SK-N-SH (cell line): ENCODE results near the gene APOLD1. TPM values are rescaled to one million over a fixed set of nuclear protein-coding genes. Genes with fewer than 3 reads are reported as not detected.

Source experiments
- CTCF ChIA-PET: fragments of 300-600, 350-600 bp; formaldehyde crosslinking; extraction: SDS; loops from one replicate; lab custom pipeline; 2021; lab: Yijun Ruan, JAX
- POLR2A ChIA-PET: fragments of 350-600 bp; sonication (Branson Sonifier 250); formaldehyde crosslinking; extraction: SDS; loops from one replicate; lab custom pipeline; 2020; ENCODE audit warnings: antibody characterized with exemption, inconsistent platforms; lab: Yijun Ruan, JAX
- DNase-seq: peaks from one replicate; pipeline ENCODE4 v3.0.0; 2012
- H2AFZ ChIP-seq: fragments of 200-600 bp; sonication (generic); 2 replicates; pipeline ENCODE4 v1.8.1; 2016; ENCODE audit warnings: antibody characterized with exemption, mild to moderate bottlenecking, low read depth
- H3F3A ChIP-seq: fragments of 200-600 bp; sonication (generic); replicated peaks from 2 replicates; pipeline ENCODE3; 2016; ENCODE audit warnings: antibody characterized with exemption, mild to moderate bottlenecking; ENCODE audit not compliant: insufficient read depth
- H3K27ac ChIP-seq, 2 experiments: fragments of 200-500 bp in 1 of 2; fragments of 200-600 bp in 1 of 2; sonication (Bioruptor generic) in 1 of 2; sonication (generic), shearing (Covaris generic) in 1 of 2; 2 replicates each; pipeline versions ENCODE4 v1.5.1 to v1.6.1; 2014 to 2016; ENCODE audit warnings: low read depth in 2 of 2, inconsistent platforms in 1 of 2, low read length in 1 of 2, mild to moderate bottlenecking in 1 of 2, mixed read lengths in 1 of 2
- H3K27me3 ChIP-seq: fragments of 200-600 bp; sonication (generic), shearing (Covaris generic); 2 replicates; pipeline ENCODE4 v1.6.1; 2016; ENCODE audit warnings: mixed run types; ENCODE audit not compliant: insufficient read depth
- H3K36me3 ChIP-seq, 2 experiments: fragments of 200-500 bp in 1 of 2; fragments of 200-600 bp in 1 of 2; sonication (Bioruptor generic) in 1 of 2; sonication (generic) in 1 of 2; replicated peaks in 1 of 2; 2 replicates each; pipeline versions ENCODE3 to v1.5.1; 2014 to 2016; ENCODE audit warnings: low read length in 1 of 2, mild to moderate bottlenecking in 1 of 2; ENCODE audit not compliant: insufficient read depth in 2 of 2, control insufficient read depth in 1 of 2
- H3K4me1 ChIP-seq, 2 experiments: fragments of 200-500 bp in 1 of 2; fragments of 200-600 bp in 1 of 2; sonication (Bioruptor generic) in 1 of 2; sonication (generic), shearing (Covaris generic) in 1 of 2; 2 replicates each; pipeline versions ENCODE4 v1.5.1 to v1.6.1; 2014 to 2016; ENCODE audit warnings: low read depth in 1 of 2, low read length in 1 of 2, mixed run types in 1 of 2; ENCODE audit not compliant: insufficient read depth in 2 of 2, control insufficient read depth in 1 of 2
- H3K4me2 ChIP-seq: fragments of 200-600 bp; sonication (generic), shearing (Covaris generic); 2 replicates; pipeline ENCODE4 v1.6.1; 2017; ENCODE audit warnings: mixed run types
- H3K4me3 ChIP-seq, 2 experiments: fragments of 200-500 bp in 1 of 2; fragments of 200-600 bp in 1 of 2; sonication (Bioruptor generic) in 1 of 2; sonication (generic), shearing (Covaris generic) in 1 of 2; 2 replicates each; pipeline versions ENCODE4 v1.5.1 to v1.8.1; 2014 to 2016; ENCODE audit warnings: low read depth in 2 of 2, inconsistent platforms in 1 of 2, low read length in 1 of 2, mild to moderate bottlenecking in 1 of 2, mixed read lengths in 1 of 2, moderate library complexity in 1 of 2
- H3K79me2 ChIP-seq: fragments of 200-600 bp; sonication (generic); 2 replicates; pipeline ENCODE4 v1.8.1; 2017; ENCODE audit warnings: mild to moderate bottlenecking; ENCODE audit not compliant: insufficient read depth
- H3K9ac ChIP-seq: fragments of 200-600 bp; sonication (generic); 2 replicates; pipeline ENCODE4 v1.6.1; 2017; ENCODE audit warnings: mixed run types
- H3K9me2 ChIP-seq: fragments of 200-600 bp; sonication (generic); 2 replicates; pipeline ENCODE4 v1.6.1; 2017; ENCODE audit warnings: mixed run types
- H3K9me3 ChIP-seq: fragments of 200-600 bp; sonication (generic); 2 replicates; pipeline ENCODE4 v1.6.1; 2017; ENCODE audit warnings: mixed run types, mild to moderate bottlenecking, moderate library complexity
- H4K20me1 ChIP-seq: fragments of 200-600 bp; sonication (generic); 2 replicates; pipeline ENCODE4 v1.6.1; 2017; ENCODE audit warnings: mild to moderate bottlenecking, mixed run types; ENCODE audit not compliant: insufficient read depth
- CHD2 ChIP-seq: fragments of 150-350 bp; IDR thresholded peaks from 2 replicates; pipeline ENCODE4 v1.6.1; 2018; ENCODE audit warnings: low read length; ENCODE audit not compliant: partially characterized antibody
- ELF1 ChIP-seq: IDR thresholded peaks from 2 replicates; pipeline ENCODE4 v1.4.0; 2012
- EP300 ChIP-seq, 2 experiments: IDR thresholded peaks; 2 replicates each; pipeline versions ENCODE4 v1.4.0 to v1.6.1; 2012; ENCODE audit warnings: borderline replicate concordance in 1 of 2, low read depth in 1 of 2, low read length in 1 of 2
- EZH2phosphoT487 ChIP-seq: fragments of 200-600 bp; sonication (generic); IDR thresholded peaks from 2 replicates; pipeline ENCODE4 v1.6.1; 2017; ENCODE audit warnings: low read depth, mixed run types, mild to moderate bottlenecking, antibody characterized with exemption, moderate library complexity, borderline replicate concordance
- FOSL2 ChIP-seq: IDR thresholded peaks from 2 replicates; pipeline ENCODE4 v1.4.0; 2012; ENCODE audit warnings: low read depth, mild to moderate bottlenecking, moderate library complexity, borderline replicate concordance
- FOXJ3 ChIP-seq: sonication (generic); formaldehyde crosslinking; IDR thresholded peaks from 2 replicates; pipeline ENCODE4 v1.5.1; 2020; ENCODE audit warnings: mild to moderate bottlenecking, missing genetic modification reagents
- FOXM1 ChIP-seq: IDR thresholded peaks from 2 replicates; pipeline ENCODE4 v1.4.0; 2012; ENCODE audit warnings: low read depth, mild to moderate bottlenecking
- GABPA ChIP-seq: IDR thresholded peaks from 2 replicates; pipeline ENCODE4 v1.4.0; 2012; ENCODE audit warnings: low read depth, mild to moderate bottlenecking
- JUND ChIP-seq: IDR thresholded peaks from 2 replicates; pipeline ENCODE4 v1.4.0; 2012
- MEF2A ChIP-seq: IDR thresholded peaks from 2 replicates; pipeline ENCODE4 v1.4.0; 2012; ENCODE audit warnings: low read depth, borderline replicate concordance
- MXI1 ChIP-seq: IDR thresholded peaks from 2 replicates; pipeline ENCODE4 v1.6.1; 2012; ENCODE audit warnings: mild to moderate bottlenecking, low read depth, low read length, improper control_type of control experiment
- NFIC ChIP-seq: IDR thresholded peaks from 2 replicates; pipeline ENCODE4 v1.4.0; 2012; ENCODE audit warnings: borderline replicate concordance
- POLR2AphosphoS5 ChIP-seq: IDR thresholded peaks from 2 replicates; pipeline ENCODE4 v1.6.1; 2012; ENCODE audit warnings: low read depth, low read length
- RAD21 ChIP-seq: IDR thresholded peaks from 2 replicates; pipeline ENCODE4 v1.6.1; 2012; ENCODE audit warnings: mild to moderate bottlenecking, low read length
- RCOR1 ChIP-seq: fragments of 150-350 bp; IDR thresholded peaks from 2 replicates; pipeline ENCODE4 v1.6.1; 2017; ENCODE audit warnings: antibody characterized with exemption, low read length
- RFX5 ChIP-seq: IDR thresholded peaks from 2 replicates; pipeline ENCODE4 v1.6.1; 2012; ENCODE audit warnings: mild to moderate bottlenecking, improper control_type of control experiment, low read length
- RXRA ChIP-seq: IDR thresholded peaks from 2 replicates; pipeline ENCODE4 v1.4.0; 2012; ENCODE audit warnings: low read depth, mild to moderate bottlenecking, borderline replicate concordance
- SIN3A ChIP-seq: IDR thresholded peaks from 2 replicates; pipeline ENCODE4 v1.6.1; 2012; ENCODE audit warnings: low read depth, mild to moderate bottlenecking, low read length, moderate library complexity, borderline replicate concordance
- TAF1 ChIP-seq: IDR thresholded peaks from 2 replicates; pipeline ENCODE4 v1.6.1; 2012; ENCODE audit warnings: low read depth, mild to moderate bottlenecking, low read length, moderate library complexity, borderline replicate concordance
- YY1 ChIP-seq: IDR thresholded peaks from 2 replicates; pipeline ENCODE4 v1.4.0; 2012; ENCODE audit warnings: low read depth, mild to moderate bottlenecking
- WGBS: methylation state at CpG from one replicate; pipeline ENCODE4 v1.1.6; 2017; ENCODE audit warnings: low lambda C conversion rate; 5-methylcytosine and 5-hydroxymethylcytosine counted together
- polyA plus RNA-seq, 3 experiments: library from polyadenylated mRNA; depleted of rRNA; stranded (reverse); fragments of >200 nt; gene quantifications; 2 replicates each; pipeline ENCODE4 v1.2.3, GENCODE V29; 2012
- TF ChIP-seq, protein P1 (sequence below): IDR thresholded peaks from 2 replicates; pipeline ENCODE4; 2012
- TF ChIP-seq, protein P2 (sequence below): IDR thresholded peaks from 2 replicates; pipeline ENCODE4 v1.4.0; 2012; ENCODE audit warnings: low read depth, borderline replicate concordance
- TF ChIP-seq, protein P3 (sequence below): IDR thresholded peaks from 2 replicates; pipeline ENCODE4 v1.4.0; 2012; ENCODE audit warnings: low read depth
- TF ChIP-seq, protein P4 (sequence below): IDR thresholded peaks from 2 replicates; pipeline ENCODE4 v1.4.0; 2012; ENCODE audit warnings: low read depth, borderline replicate concordance
- TF ChIP-seq, protein P5 (sequence below): IDR thresholded peaks from 2 replicates; pipeline ENCODE4 v1.6.1; 2012; ENCODE audit warnings: mild to moderate bottlenecking, low read depth, low read length, moderate library complexity

Gene APOLD1
- polyA plus RNA-seq, 1 of the 3 experiments (the other 2 are of a cell fraction) = 1.7 TPM

DNA sequence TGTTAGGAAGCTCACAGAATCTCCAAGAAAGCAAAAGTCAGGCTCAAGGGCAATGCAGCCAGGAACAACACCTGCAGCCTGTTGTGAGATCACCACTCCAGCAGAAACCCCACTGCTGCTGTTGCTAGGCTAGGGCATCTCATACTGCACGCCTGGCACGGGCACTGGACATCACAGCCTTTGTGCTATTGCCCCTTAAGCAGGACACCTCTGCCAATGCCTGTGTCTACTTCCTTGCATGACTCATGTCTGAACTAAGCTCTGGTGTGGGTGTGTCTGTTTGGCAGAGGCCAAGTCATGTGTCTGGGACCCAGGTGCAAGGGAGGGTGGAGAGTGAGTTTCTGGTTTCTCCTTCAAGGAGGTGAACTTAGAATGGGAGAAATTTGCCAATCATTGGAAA, 17.7 kb downstream of the APOLD1 start:
- Histone ChIP-seq H3K4me2 (0 out of 2 replicates have a peak overlapping the region, but pooled peaks have one; percentile 27), H3K4me1 (peaks cover 4 to 26% of the 10 kb centered on the region in 2 experiments; a peak in 2 of 4 replicates), H3K27ac (peak overlapping the region in 1 of 2 experiments; percentile 59; a peak in 2 of 4 replicates), H3K9ac (no peak overlapping the region), H4K20me1 (no peaks in the 10 kb centered on the region), H3K4me3 (no peak overlapping the region), H3K27me3 (no peaks in the 10 kb centered on the region), H3K36me3 (no peaks in the 10 kb centered on the region), H3K9me3 (no peaks in the 10 kb centered on the region), H3K79me2 (no peaks in the 10 kb centered on the region), H2AFZ (no peak overlapping the region), H3F3A (peaks cover 19% of the 10 kb centered on the region), H3K9me2 (no peaks in the 10 kb centered on the region)
- POLR2A ChIA-PET = interaction anchor here (0.7 kb wide), 1 partner anchor 1175 kb away, joined by 3 read pairs; no protein-coding TSS in a partner anchor
- WGBS = no CpG with 5 or more reads among the region's 2 CpGs
- DNase-seq = peak; percentile 27
- CTCF ChIA-PET = interaction anchor here (1.3 to 2.5 kb wide), 4 partner anchors 9 to 14 kb away, joined by 5 to 18 read pairs (median 7); partner anchors contain the start of gene DDX47
- TF ChIP-seq POLR2AphosphoS5 = peak; percentile 29; the same call in 1 of the 2 replicates
- TF ChIP-seq JUND = peak; percentile 74
- TF ChIP-seq, protein P1, sequence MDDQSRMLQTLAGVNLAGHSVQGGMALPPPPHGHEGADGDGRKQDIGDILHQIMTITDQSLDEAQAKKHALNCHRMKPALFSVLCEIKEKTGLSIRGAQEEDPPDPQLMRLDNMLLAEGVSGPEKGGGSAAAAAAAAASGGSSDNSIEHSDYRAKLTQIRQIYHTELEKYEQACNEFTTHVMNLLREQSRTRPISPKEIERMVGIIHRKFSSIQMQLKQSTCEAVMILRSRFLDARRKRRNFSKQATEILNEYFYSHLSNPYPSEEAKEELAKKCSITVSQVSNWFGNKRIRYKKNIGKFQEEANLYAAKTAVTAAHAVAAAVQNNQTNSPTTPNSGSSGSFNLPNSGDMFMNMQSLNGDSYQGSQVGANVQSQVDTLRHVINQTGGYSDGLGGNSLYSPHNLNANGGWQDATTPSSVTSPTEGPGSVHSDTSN = 0 out of 2 replicates have a peak, but pooled peaks have one; percentile 9
- peak in 1 of 2 experiments; percentile 34; a peak in 1 of 4 replicates for TF ChIP-seq EP300 (IDR thresholded peaks at IDR 0.05; ENCODE audit: borderline replicate concordance in 1 of 2, low read depth in 1 of 2, low read length in 1 of 2)
- 0 out of 2 replicates have a peak, but pooled peaks have one; percentile 17 for TF ChIP-seq ELF1
- TF ChIP-seq MEF2A = no peak
- no peak for TF ChIP-seq RAD21
- TF ChIP-seq, protein P2, sequence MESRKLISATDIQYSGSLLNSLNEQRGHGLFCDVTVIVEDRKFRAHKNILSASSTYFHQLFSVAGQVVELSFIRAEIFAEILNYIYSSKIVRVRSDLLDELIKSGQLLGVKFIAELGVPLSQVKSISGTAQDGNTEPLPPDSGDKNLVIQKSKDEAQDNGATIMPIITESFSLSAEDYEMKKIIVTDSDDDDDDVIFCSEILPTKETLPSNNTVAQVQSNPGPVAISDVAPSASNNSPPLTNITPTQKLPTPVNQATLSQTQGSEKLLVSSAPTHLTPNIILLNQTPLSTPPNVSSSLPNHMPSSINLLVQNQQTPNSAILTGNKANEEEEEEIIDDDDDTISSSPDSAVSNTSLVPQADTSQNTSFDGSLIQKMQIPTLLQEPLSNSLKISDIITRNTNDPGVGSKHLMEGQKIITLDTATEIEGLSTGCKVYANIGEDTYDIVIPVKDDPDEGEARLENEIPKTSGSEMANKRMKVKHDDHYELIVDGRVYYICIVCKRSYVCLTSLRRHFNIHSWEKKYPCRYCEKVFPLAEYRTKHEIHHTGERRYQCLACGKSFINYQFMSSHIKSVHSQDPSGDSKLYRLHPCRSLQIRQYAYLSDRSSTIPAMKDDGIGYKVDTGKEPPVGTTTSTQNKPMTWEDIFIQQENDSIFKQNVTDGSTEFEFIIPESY = no peak
- TF ChIP-seq RFX5 = no peak
- no peak for TF ChIP-seq MXI1
- no peak for TF ChIP-seq YY1
- TF ChIP-seq RCOR1 = no peak
- peak; percentile 80; the same call in 1 of the 2 replicates for TF ChIP-seq FOSL2
- TF ChIP-seq FOXM1 = no peak
- TF ChIP-seq RXRA = no peak; the same call in 1 of the 2 replicates
- TF ChIP-seq NFIC = peak; percentile 72
- TF ChIP-seq, protein P3, sequence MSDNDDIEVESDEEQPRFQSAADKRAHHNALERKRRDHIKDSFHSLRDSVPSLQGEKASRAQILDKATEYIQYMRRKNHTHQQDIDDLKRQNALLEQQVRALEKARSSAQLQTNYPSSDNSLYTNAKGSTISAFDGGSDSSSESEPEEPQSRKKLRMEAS = 0 out of 2 replicates have a peak, but pooled peaks have one; percentile 42
- no peak for TF ChIP-seq CHD2
- TF ChIP-seq SIN3A = no peak
- TF ChIP-seq TAF1 = no peak
- no peak for TF ChIP-seq FOXJ3 (CRISPR knock-in tag)
- TF ChIP-seq, protein P4, sequence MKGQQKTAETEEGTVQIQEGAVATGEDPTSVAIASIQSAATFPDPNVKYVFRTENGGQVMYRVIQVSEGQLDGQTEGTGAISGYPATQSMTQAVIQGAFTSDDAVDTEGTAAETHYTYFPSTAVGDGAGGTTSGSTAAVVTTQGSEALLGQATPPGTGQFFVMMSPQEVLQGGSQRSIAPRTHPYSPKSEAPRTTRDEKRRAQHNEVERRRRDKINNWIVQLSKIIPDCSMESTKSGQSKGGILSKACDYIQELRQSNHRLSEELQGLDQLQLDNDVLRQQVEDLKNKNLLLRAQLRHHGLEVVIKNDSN = peak; percentile 55; the same call in 1 of the 2 replicates
- no peak for TF ChIP-seq EZH2phosphoT487
- TF ChIP-seq, protein P5, sequence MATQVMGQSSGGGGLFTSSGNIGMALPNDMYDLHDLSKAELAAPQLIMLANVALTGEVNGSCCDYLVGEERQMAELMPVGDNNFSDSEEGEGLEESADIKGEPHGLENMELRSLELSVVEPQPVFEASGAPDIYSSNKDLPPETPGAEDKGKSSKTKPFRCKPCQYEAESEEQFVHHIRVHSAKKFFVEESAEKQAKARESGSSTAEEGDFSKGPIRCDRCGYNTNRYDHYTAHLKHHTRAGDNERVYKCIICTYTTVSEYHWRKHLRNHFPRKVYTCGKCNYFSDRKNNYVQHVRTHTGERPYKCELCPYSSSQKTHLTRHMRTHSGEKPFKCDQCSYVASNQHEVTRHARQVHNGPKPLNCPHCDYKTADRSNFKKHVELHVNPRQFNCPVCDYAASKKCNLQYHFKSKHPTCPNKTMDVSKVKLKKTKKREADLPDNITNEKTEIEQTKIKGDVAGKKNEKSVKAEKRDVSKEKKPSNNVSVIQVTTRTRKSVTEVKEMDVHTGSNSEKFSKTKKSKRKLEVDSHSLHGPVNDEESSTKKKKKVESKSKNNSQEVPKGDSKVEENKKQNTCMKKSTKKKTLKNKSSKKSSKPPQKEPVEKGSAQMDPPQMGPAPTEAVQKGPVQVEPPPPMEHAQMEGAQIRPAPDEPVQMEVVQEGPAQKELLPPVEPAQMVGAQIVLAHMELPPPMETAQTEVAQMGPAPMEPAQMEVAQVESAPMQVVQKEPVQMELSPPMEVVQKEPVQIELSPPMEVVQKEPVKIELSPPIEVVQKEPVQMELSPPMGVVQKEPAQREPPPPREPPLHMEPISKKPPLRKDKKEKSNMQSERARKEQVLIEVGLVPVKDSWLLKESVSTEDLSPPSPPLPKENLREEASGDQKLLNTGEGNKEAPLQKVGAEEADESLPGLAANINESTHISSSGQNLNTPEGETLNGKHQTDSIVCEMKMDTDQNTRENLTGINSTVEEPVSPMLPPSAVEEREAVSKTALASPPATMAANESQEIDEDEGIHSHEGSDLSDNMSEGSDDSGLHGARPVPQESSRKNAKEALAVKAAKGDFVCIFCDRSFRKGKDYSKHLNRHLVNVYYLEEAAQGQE = no peak
- no peak for TF ChIP-seq GABPA
